Neural progenitor cell (in vitro differentiated cells): ENCODE results near the gene HOOK2. TPM values are rescaled to one million over a fixed set of nuclear protein-coding genes. Genes with fewer than 3 reads are reported as not detected.

Source experiments
- DNase-seq: peaks from one replicate; pipeline ENCODE4 v3.0.0-alpha.2; 2016; ENCODE audit warnings: low spot score
- H2AFZ ChIP-seq: fragments of 200-600 bp; sonication (generic); replicated peaks from 2 replicates; pipeline ENCODE4 v1.6.1; 2016; ENCODE audit warnings: antibody characterized with exemption
- H3F3A ChIP-seq: fragments of 200-600 bp; sonication (generic); 2 replicates; pipeline ENCODE4 v1.6.1; 2016; ENCODE audit warnings: antibody characterized with exemption, low read depth
- H3K27ac ChIP-seq: fragments of 200-600 bp; sonication (generic); 2 replicates; pipeline ENCODE4 v1.5.1; 2016; ENCODE audit warnings: mild to moderate bottlenecking
- H3K27me3 ChIP-seq: fragments of 200-600 bp; sonication (generic); 2 replicates; pipeline ENCODE4 v1.6.1; 2016; ENCODE audit warnings: mild to moderate bottlenecking, moderate library complexity
- H3K36me3 ChIP-seq: fragments of 200-600 bp; sonication (generic); 2 replicates; pipeline ENCODE4 v1.5.1; 2016
- H3K4me1 ChIP-seq: fragments of 200-600 bp; sonication (generic); 2 replicates; pipeline ENCODE4 v1.6.1; 2016; ENCODE audit warnings: mixed run types
- H3K4me2 ChIP-seq: fragments of 200-600 bp; sonication (generic); 2 replicates; pipeline ENCODE4 v1.6.1; 2016
- H3K4me3 ChIP-seq: fragments of 200-600 bp; sonication (generic); 2 replicates; pipeline ENCODE4 v1.5.1; 2016
- H3K79me2 ChIP-seq: fragments of 200-600 bp; sonication (generic); 2 replicates; pipeline ENCODE4 v1.6.1; 2016; ENCODE audit warnings: low read depth
- H3K9ac ChIP-seq: fragments of 200-600 bp; sonication (generic); 2 replicates; pipeline ENCODE4 v1.6.1; 2016
- H3K9me3 ChIP-seq: fragments of 200-600 bp; sonication (generic); 2 replicates; pipeline ENCODE4 v1.5.1; 2016; ENCODE audit warnings: low read depth
- H4K20me1 ChIP-seq: fragments of 200-600 bp; sonication (generic); 2 replicates; pipeline ENCODE4 v1.6.1; 2016; ENCODE audit warnings: low read depth
- H3K27ac Mint-ChIP-seq: 3 replicates; pipeline ENCODE4 v1.8.0; 2021; ENCODE audit warnings: mixed read lengths
- H3K27me3 Mint-ChIP-seq: 2 replicates; pipeline ENCODE4 v1.8.0; 2022; ENCODE audit warnings: low read depth, mild to moderate bottlenecking, inconsistent platforms, moderate library complexity, mixed read lengths; ENCODE audit not compliant: insufficient read depth
- H3K36me3 Mint-ChIP-seq: 3 replicates; pipeline ENCODE4 v1.8.0; 2021; ENCODE audit warnings: mixed read lengths
- H3K4me1 Mint-ChIP-seq: 3 replicates; pipeline ENCODE4 v1.8.0; 2021; ENCODE audit warnings: mixed read lengths
- H3K4me3 Mint-ChIP-seq: 3 replicates; pipeline ENCODE4 v1.8.0; 2021; ENCODE audit warnings: mild to moderate bottlenecking, moderate library complexity, mixed read lengths
- H3K9me3 Mint-ChIP-seq: 3 replicates; pipeline ENCODE4 v1.8.0; 2020; ENCODE audit warnings: mixed read lengths
- CTCF ChIP-seq: fragments of 200-600 bp; sonication (generic); IDR thresholded peaks from 2 replicates; pipeline ENCODE4 v1.5.1; 2017; ENCODE audit warnings: antibody characterized with exemption, mild to moderate bottlenecking
- EZH2 ChIP-seq: fragments of 200-600 bp; sonication (generic); IDR thresholded peaks from 2 replicates; pipeline ENCODE4 v1.6.1; 2017; ENCODE audit warnings: antibody characterized with exemption, mild to moderate bottlenecking, moderate library complexity
- EZH2phosphoT487 ChIP-seq: fragments of 200-600 bp; sonication (generic); IDR thresholded peaks from 2 replicates; pipeline ENCODE4 v1.6.1; 2017; ENCODE audit warnings: antibody characterized with exemption
- total RNA-seq: library from RNA; depleted of rRNA; stranded (reverse); fragments of >200 nt; gene quantifications from 2 replicates; pipeline ENCODE4 v1.2.3, GENCODE V29; 2015; ENCODE audit warnings: low replicate concordance

Gene HOOK2
- total RNA-seq, 1 donor from 2014 or later: 14.3 TPM

- H3K9me3 Mint-ChIP-seq: peaks cover 5% of the 10 kb centered on the region
- Histone ChIP-seq H2AFZ (no peak overlapping the region), H4K20me1 (no peaks in the 10 kb centered on the region), H3K9me3 (no peaks in the 10 kb centered on the region), H3K36me3 (no peaks in the 10 kb centered on the region), H3K27ac (no peak overlapping the region), H3K4me2 (no peak overlapping the region), H3K4me3 (no peak overlapping the region), H3F3A (peaks cover 19% of the 10 kb centered on the region), H3K27me3 (peaks cover 57% of the 10 kb centered on the region), H3K79me2 (no peaks in the 10 kb centered on the region), H3K4me1 (peaks cover 8% of the 10 kb centered on the region), H3K9ac (no peak overlapping the region)
- peaks cover 8% of the 10 kb centered on the region for H3K4me1 Mint-ChIP-seq
- TF ChIP-seq CTCF (no peak), EZH2phosphoT487 (no peak), EZH2 (no peak)
- no peak for DNase-seq
- no peak overlapping the region for H3K27ac Mint-ChIP-seq
- H3K27me3 Mint-ChIP-seq: peaks cover 46% of the 10 kb centered on the region
- peaks cover 10% of the 10 kb centered on the region for H3K36me3 Mint-ChIP-seq
- H3K4me3 Mint-ChIP-seq: no peak overlapping the region
Measured at GRCh38 chr19:12752056-12752781, 23.1 kb downstream of the HOOK2 start.

DNA sequence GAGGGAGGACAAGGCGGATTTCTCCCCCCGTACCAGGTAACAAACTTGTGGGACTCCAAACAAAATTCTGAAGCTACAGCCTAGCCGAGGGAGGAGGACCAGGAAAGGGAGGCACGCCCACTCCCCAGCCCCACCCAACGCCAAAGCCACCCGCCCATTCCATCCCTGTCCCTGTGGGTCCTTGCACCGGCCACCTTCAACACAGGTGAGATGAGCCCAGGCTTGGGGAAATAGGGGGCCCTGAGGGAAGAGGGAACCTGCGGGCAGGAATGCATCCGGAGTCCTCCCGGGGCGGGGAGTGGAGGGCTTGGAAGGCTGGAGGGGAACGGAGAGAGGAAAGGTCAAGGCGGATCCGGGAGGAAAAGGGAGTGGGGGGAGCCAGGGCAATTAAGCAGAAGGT lies 23.7 kb downstream of the HOOK2 start, which contains the start of gene BEST2:
Gene BEST2 (plus strand): TSS at position 157 of the 400 bp plus-strand sequence. CDS start 802 bp downstream, outside the sequence.
- no peaks in the 10 kb centered on the region for H3K9me3 ChIP-seq

DNA sequence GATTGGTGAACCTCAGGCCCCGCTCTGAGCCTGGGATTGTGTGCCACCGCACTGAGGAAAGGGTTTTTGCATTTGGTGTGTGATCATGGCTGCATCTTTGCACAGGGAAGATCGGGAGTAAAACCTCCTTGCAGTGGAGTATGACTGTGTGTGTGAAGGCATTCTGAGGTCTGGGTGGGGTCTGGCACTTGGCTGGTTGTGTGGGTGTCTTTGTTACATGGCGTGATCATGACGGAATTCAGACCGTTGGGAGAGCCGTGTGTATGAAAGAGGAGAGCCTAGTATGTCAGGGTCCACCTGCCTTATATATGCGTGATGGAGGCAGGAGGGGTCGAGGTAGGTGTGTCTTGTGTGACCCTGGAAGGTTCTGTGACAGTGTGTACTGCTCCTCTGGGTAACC lies 24.5 kb downstream of the HOOK2 start:
- Histone ChIP-seq H3K9ac (no peak overlapping the region), H4K20me1 (no peaks in the 10 kb centered on the region), H3F3A (peaks cover 15% of the 10 kb centered on the region), H3K4me3 (no peak overlapping the region), H3K4me1 (peaks cover 8% of the 10 kb centered on the region), H3K9me3 (no peaks in the 10 kb centered on the region), H3K27ac (no peak overlapping the region), H3K27me3 (peaks cover 57% of the 10 kb centered on the region), H3K36me3 (no peaks in the 10 kb centered on the region), H3K79me2 (no peaks in the 10 kb centered on the region), H3K4me2 (no peak overlapping the region), H2AFZ (no peak overlapping the region)
- peaks cover 4% of the 10 kb centered on the region for H3K4me1 Mint-ChIP-seq
- no peak overlapping the region for H3K4me3 Mint-ChIP-seq
- no peak overlapping the region for H3K27ac Mint-ChIP-seq
- peaks cover 50% of the 10 kb centered on the region for H3K27me3 Mint-ChIP-seq
- peaks cover 10% of the 10 kb centered on the region for H3K36me3 Mint-ChIP-seq
- H3K9me3 Mint-ChIP-seq: peaks cover 5% of the 10 kb centered on the region
- no peak for DNase-seq
- TF ChIP-seq EZH2 (no peak), CTCF (no peak), EZH2phosphoT487 (no peak)

More for the DNA sequence above, 23.7 kb downstream of the HOOK2 start, which contains the start of gene BEST2:
- no peak within 1 kb of the TSS for H3K27ac Mint-ChIP-seq
- H3K36me3 ChIP-seq: no peaks in the 10 kb centered on the region
- H3K4me1 ChIP-seq: peaks cover 8% of the 10 kb centered on the region
- H3K27me3 ChIP-seq: peaks cover 57% of the 10 kb centered on the region
- no peak within 1 kb of the TSS for H2AFZ ChIP-seq
- H3K4me1 Mint-ChIP-seq: peaks cover 8% of the 10 kb centered on the region
- H3K27ac ChIP-seq: no peak within 1 kb of the TSS
- peaks cover 10% of the 10 kb centered on the region for H3K36me3 Mint-ChIP-seq
- H3K27me3 Mint-ChIP-seq: peaks cover 48% of the 10 kb centered on the region
- peaks cover 15% of the 10 kb centered on the region for H3F3A ChIP-seq
- no peak for TF ChIP-seq CTCF
- no peak for TF ChIP-seq EZH2
- no peak for TF ChIP-seq EZH2phosphoT487
- DNase-seq: no peak
- peaks cover 5% of the 10 kb centered on the region for H3K9me3 Mint-ChIP-seq
- H4K20me1 ChIP-seq: no peaks in the 10 kb centered on the region
- no peak within 1 kb of the TSS for H3K9ac ChIP-seq
- H3K4me3 Mint-ChIP-seq: no peak within 1 kb of the TSS
- no peaks in the 10 kb centered on the region for H3K79me2 ChIP-seq
- no peak within 1 kb of the TSS for H3K4me2 ChIP-seq
- H3K4me3 ChIP-seq: no peak within 1 kb of the TSS
